ENCODE measurements around the gene TIGD6. TPM values are rescaled to one million over a fixed set of nuclear protein-coding genes. Genes with fewer than 3 reads are reported as not detected.

Gene TIGD6
- polyA plus RNA-seq, 1 experiment = 6.5 TPM

- peak; percentile 74 for TF ChIP-seq CTCF (IDR thresholded peaks at IDR 0.05; ENCODE audit: low read depth, low read length)
- POLR2A ChIA-PET = interaction anchor here (0.6 to 1.1 kb wide), 4 partner anchors 14 to 293 kb away, joined by 3 to 12 read pairs (median 5); no protein-coding TSS in a partner anchor
- Histone ChIP-seq H3K27me3 (ENCODE audit: control insufficient read depth, insufficient read depth, low read length) (no peaks in the 10 kb centered on the region), H3K27ac (ENCODE audit: low read depth, low read length) (no peak overlapping the region), H3K4me3 (ENCODE audit: low read depth, low read length) (no peak overlapping the region), H3K9me3 (ENCODE audit: control insufficient read depth, insufficient read depth, low read length) (no peaks in the 10 kb centered on the region; the same call in 1 of the 2 replicates)
- CTCF ChIA-PET = interaction anchor here (0.6 to 11.5 kb wide), 31 partner anchors 9 to 337 kb away, joined by 3 to 367 read pairs (median 5); no protein-coding TSS in a partner anchor
- DNase-seq (ENCODE audit: low read depth, low spot score) = no peak
Measured at GRCh38 chr5:149961957-149962409, 38.5 kb downstream of the TIGD6 start.

- DNase-seq (ENCODE audit: low read depth, low spot score) = no peak
- ChIA-PET CTCF (interaction anchor here (0.6 to 11.5 kb wide), 24 partner anchors 9 to 324 kb away, joined by 3 to 367 read pairs (median 6); no protein-coding TSS in a partner anchor), POLR2A (interaction anchor here (0.6 to 1.5 kb wide), 2 partner anchors 39 to 156 kb away, joined by 3 to 7 read pairs; partner anchors contain the start of genes HMGXB3 and TIGD6)
- no peaks in the 10 kb centered on the region; the same call in 1 of the 2 replicates for H3K9me3 ChIP-seq (ENCODE audit: control insufficient read depth, insufficient read depth, low read length)
- no peak for TF ChIP-seq CTCF (IDR thresholded peaks at IDR 0.05; ENCODE audit: low read depth, low read length)
- H3K4me3 ChIP-seq (ENCODE audit: low read depth, low read length) = peak overlapping the region; percentile 75
- no peak overlapping the region for H3K27ac ChIP-seq (ENCODE audit: low read depth, low read length)
- H3K27me3 ChIP-seq (ENCODE audit: control insufficient read depth, insufficient read depth, low read length) = no peaks in the 10 kb centered on the region
Measured at GRCh38 chr5:149961186-149961685, 39.2 kb downstream of the TIGD6 start.

- no peak for TF ChIP-seq CTCF (IDR thresholded peaks at IDR 0.05; ENCODE audit: low read depth, low read length)
- H3K27me3 ChIP-seq (ENCODE audit: control insufficient read depth, insufficient read depth, low read length) = no peaks in the 10 kb centered on the region
- peak within 1 kb of the TSS; percentile 90 for H3K27ac ChIP-seq (ENCODE audit: low read depth, low read length)
- no peaks in the 10 kb centered on the region; the same call in 1 of the 2 replicates for H3K9me3 ChIP-seq (ENCODE audit: control insufficient read depth, insufficient read depth, low read length)
- H3K4me3 ChIP-seq (ENCODE audit: low read depth, low read length) = peak within 1 kb of the TSS; percentile 75
- ChIA-PET POLR2A (interaction anchor here (0.6 to 1.5 kb wide), 10 partner anchors 8 to 524 kb away, joined by 3 to 13 read pairs (median 3); partner anchors contain the start of genes HMGXB3 and TIGD6), CTCF (interaction anchor here (0.6 to 11.5 kb wide), 12 partner anchors 9 to 193 kb away, joined by 3 to 367 read pairs (median 4); no protein-coding TSS in a partner anchor)
- peak; percentile 93 for DNase-seq (ENCODE audit: low read depth, low spot score)
Measured at GRCh38 chr5:149960272-149961185, 39.9 kb downstream of the TIGD6 start, which contains the start of gene SLC26A2. Gene SLC26A2, plus strand, starts transcription at chr5:149960758. Its CDS starts 16,895 bp downstream, at chr5:149977653.

GRCh38 chr5:149959406-149960236, 40.8 kb downstream of the TIGD6 start:
- Histone ChIP-seq H3K4me3 (ENCODE audit: low read depth, low read length) (peak overlapping the region; percentile 75), H3K27ac (ENCODE audit: low read depth, low read length) (peak overlapping the region; percentile 90), H3K27me3 (ENCODE audit: control insufficient read depth, insufficient read depth, low read length) (peaks cover 2% of the 10 kb centered on the region), H3K9me3 (ENCODE audit: control insufficient read depth, insufficient read depth, low read length) (no peaks in the 10 kb centered on the region; the same call in 1 of the 2 replicates)
- DNase-seq (ENCODE audit: low read depth, low spot score) = no peak
- POLR2A ChIA-PET = interaction anchor here (0.6 to 1.5 kb wide), 7 partner anchors 9 to 525 kb away, joined by 3 to 7 read pairs (median 3); partner anchors contain the start of genes HMGXB3 and TIGD6
- TF ChIP-seq CTCF (IDR thresholded peaks at IDR 0.05; ENCODE audit: low read depth, low read length) = peak; percentile 67
- CTCF ChIA-PET = interaction anchor here (0.5 to 11.5 kb wide), 18 partner anchors 11 to 364 kb away, joined by 3 to 367 read pairs (median 3); no protein-coding TSS in a partner anchor
